Aortic smooth muscle cell (primary cell): ENCODE measurements around the gene ANKMY2. TPM values are rescaled to one million over a fixed set of nuclear protein-coding genes. Genes with fewer than 3 reads are reported as not detected.

ENCODE experiments used
- total RNA-seq: library from RNA; depleted of rRNA; stranded (reverse); fragments of >200 nt; gene quantifications from 2 replicates; pipeline ENCODE4 v1.2.3, GENCODE V29; 2014

ANKMY2 gene
- 20.2 and 26.5 TPM in 2 replicates for total RNA-seq

GRCh38 chr7:16645593-16646471, at the start of gene ANKMY2, which contains the start of gene BZW2:
Gene ANKMY2 (minus strand): TSS chr7:16645754. CDS start chr7:16645573, 181 bp downstream.
Gene BZW2 (plus strand): TSS chr7:16646181. CDS start chr7:16665444, 19,263 bp downstream.

Other genes starting within 250 kb of the ANKMY2 start
- 2.0 and 2.7 TPM in 2 replicates for gene CRPPA, start 224.2 kb downstream of the ANKMY2 start, total RNA-seq
- 0.81 TPM in 1 of 2 replicates, not detected in the other for gene SOSTDC1, start 180.0 kb downstream of the ANKMY2 start, total RNA-seq
- gene LRRC72, start 118.9 kb downstream of the ANKMY2 start, total RNA-seq, result not detected in 2 replicates
- 30.9 and 33.7 TPM in 2 replicates for gene BZW2, start 427 bp upstream of the ANKMY2 start, total RNA-seq
- gene TSPAN13, start 108.0 kb upstream of the ANKMY2 start, total RNA-seq, result 1.6 and 1.8 TPM in 2 replicates
- not detected in 2 replicates for gene AGR2, start 159.2 kb upstream of the ANKMY2 start, total RNA-seq
- not detected in 2 replicates for gene AGR3, start 236.2 kb upstream of the ANKMY2 start, total RNA-seq